GM18868 (cell line): Measurements from ENCODE around the gene SPATS2.

Experiments used
- ATAC-seq: cut with Tn5 transposase; IDR thresholded peaks from one replicate; pipeline ENCODE4 v1.9.1; 2021; ENCODE audit warnings: mild to moderate bottlenecking, moderate library complexity; ENCODE audit not compliant: unreplicated experiment

The SPATS2 gene

GRCh38 chr12:49335955-49336644, 31.2 kb upstream of the SPATS2 start:
- no peak for ATAC-seq

GRCh38 chr12:49336645-49337584, 30.3 kb upstream of the SPATS2 start, which contains the start of gene C1QL4:
TSS of gene C1QL4 (minus strand) at chr12:49337188. CDS start at chr12:49336477, 711 bp downstream.
- peak; percentile 79 for ATAC-seq

DNA sequence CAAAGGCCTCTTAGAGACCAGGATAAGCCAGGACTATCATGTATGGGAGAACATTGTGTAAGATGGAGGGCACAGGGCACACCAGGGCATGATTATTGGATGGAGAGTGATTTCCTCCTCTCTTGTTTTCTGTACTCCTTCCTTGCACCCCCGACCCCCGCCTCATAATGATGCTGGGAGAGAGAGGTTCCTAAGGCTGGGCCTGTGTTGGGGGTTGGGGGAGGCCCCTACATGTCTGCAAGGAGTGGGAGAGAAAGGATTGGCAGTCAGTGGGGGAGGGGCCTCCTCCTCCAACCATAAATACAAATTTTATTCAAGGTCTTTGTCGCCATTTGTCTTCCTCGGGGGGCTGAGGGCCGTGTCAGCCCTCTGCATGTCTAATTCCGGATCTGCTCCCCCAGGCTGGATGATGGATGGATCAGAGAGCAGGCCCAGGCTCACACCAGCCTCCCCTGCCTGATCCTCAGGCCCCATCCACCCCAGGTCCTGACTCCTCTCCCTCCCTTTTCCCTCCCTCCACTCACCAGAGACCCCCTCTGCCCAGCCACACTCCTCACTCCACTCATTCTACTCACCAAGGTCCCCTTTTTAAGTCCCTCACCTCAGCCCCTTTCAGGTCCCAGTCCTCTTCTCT, 28.3 kb upstream of the SPATS2 start:
- ATAC-seq = no peak

- ATAC-seq = no peak
Measured at GRCh38 chr12:49339464-49339861, 27.8 kb upstream of the SPATS2 start.

- no peak for ATAC-seq
Measured at GRCh38 chr12:49340095-49340870, 27.0 kb upstream of the SPATS2 start.

DNA sequence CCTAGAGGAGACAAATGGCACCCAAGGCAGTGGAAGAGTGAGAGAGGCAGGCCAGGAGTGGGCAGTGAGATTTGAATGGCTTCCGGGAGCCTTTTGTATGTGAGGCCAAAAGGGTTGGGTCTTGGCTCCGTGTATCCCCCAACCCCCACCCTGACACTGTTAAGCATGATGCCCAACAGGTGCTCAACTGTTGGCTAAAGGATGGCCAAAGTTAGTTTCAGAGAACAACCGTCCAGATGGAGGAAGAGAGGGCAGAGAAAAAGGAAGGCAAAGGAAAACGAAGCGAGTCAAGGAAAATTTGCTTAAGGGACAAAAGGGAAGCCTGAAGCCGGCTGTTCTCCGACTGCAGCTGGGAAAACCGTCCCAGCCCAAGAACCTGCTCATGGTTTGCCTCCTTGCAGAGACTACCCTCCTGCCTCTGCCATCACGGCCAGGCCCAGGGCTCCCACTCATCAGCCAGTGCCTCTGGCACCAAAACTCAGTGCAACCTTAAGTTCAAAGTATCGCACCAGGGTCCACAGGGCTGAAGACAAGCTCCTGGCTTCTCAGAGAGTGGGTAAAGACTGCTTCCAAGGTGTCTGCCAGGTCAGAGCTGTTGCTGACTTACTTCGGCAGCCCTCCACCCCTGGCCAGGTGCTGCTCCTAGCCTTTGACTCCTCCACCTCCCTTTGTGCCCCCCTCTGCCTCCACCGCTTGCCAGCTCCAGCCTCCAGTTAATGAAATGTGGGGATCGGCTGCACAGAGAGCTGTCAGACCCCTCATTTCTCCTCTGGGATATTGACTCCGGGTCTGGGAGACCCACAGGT, 26.1 kb upstream of the SPATS2 start:
- ATAC-seq = no peak

DNA sequence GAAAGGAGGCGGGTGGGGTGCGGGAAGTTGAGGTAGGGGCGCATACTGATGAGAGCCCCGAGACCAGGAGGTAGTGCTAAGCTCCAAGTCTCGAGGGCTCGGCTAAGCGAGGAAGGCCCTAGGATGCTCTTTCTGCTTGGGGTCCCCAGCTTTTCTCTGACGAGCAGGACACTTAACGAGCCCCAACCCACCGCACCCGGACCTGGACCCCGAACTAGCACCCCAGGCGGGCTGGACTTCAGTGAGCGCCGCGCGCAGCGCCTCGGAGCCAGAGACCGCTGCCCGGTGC, 25.5 kb upstream of the SPATS2 start:
- ATAC-seq = no peak

DNA sequence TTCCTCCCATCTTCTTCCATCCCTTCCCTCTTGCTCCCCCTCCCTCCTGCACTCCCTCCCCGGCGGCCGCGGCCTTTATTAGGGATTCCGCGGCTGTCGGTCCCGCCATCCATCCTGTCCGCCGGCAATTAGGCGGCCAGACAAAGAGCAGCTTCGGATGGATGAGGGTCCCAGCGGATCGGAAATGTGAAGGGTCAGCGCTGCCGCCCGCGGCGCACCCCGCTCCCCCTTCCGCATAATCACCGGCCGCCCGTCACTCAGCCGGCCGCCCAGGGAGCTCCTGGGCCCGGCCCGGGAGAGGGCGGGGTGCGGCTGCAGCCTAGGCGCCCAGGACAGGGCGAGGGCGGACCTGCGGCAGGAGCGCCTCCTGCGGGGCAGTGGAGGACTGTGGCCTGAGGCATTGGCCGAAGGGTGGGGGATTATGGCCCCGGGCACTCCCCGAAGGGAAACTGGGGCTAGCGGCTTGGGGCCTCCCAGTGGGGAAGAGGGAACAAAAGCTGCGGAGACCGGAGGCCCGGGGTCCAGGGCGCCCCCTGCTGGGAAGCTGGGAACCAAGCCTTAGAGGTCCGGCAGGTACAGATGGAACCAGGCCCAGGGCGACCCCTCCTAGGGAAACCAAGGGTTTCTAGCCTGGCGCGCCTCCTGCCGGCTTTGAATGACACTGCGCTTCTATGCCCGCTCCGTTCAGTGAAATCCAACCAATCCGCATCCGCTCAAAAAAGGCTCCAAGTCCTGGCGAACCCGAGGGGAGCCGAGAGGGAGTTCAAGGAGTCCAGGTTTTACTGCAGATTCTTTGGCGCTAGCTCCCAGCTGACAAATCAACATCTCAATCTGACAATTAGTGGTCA, 25.0 kb upstream of the SPATS2 start:
- ATAC-seq = peak; percentile 72

GRCh38 chr12:49342914-49343731, 24.1 kb upstream of the SPATS2 start:
- no peak for ATAC-seq

GRCh38 chr12:49344486-49345050, 22.7 kb upstream of the SPATS2 start:
- ATAC-seq = no peak

DNA sequence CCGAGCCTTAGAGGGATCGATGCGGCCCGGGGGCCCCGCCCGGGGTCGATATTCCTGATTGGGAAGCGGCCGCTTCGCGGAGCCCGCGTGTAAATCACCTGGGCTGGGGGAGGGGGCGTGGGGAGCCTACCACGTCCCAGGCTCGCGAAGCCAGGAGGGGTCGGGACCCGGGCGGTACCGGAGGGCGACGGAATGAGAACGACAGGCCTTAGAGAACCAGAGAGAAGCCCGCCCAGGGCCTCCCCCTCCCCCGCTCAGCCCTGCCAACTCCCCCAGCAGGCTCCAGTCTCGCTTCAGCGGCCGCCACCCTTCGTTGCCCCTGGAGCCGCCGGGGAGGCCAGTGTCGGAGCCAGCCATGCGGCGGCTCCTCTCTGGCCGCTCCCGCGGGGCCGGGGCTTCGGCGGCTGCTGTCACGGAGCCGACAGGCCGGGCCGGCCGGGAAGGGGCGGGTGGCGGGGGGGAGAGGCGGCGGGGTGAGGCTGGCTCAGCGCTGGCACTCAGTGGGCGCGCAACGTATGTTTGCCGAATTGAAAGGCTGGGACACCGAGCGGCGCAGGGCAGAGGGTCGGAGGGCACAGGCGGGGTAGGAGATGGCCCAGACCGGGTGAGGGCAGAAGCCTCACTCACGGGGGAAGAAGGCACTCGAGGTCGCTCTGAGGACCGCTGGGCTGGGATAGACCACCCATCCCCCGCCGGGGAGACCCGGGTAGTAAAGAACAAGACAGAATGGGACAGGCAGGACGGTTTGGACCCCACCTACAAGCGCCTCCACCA, 22.0 kb upstream of the SPATS2 start:
- peak; percentile 53 for ATAC-seq

DNA sequence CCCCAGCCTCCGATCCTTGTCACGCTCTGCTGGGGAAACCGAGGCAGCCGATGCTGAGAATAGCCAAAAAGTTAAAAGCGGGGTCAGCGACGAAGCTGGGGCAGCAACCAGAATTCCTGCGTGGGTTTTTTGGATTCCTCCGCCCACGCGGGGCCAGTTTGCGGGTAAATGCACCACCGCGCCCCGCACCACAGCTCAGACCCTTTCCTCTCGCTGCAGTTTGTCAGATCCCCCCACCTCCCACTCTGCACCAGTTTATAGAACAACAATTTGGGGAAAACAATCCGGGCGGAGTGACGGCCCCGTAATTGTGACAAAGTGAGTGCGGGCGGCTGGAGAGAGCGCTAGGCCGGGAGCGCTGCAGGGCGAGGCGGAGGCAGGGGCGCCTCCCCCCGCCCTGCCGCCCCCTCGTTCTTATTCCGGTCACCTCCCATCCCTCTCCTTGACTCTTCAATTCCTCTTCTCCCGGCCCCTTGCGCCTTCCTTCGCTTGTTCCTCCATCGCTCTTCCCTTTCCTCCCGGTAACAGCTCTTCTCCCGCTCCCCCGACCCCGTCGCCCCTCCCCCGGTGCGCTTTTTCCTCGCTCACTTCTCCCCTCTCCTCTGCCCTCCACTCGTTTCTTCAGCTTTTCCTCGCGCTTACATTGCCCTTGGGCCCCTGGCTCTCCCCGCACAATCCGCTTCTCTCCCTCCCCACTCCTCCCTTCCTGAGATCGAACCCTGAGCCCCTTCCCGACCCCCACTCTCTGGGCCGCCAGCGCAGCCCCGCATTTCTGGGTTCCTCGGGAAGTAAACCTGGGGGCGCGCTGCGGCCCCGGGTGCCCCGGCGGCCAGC, 21.2 kb upstream of the SPATS2 start:
- ATAC-seq = no peak

DNA sequence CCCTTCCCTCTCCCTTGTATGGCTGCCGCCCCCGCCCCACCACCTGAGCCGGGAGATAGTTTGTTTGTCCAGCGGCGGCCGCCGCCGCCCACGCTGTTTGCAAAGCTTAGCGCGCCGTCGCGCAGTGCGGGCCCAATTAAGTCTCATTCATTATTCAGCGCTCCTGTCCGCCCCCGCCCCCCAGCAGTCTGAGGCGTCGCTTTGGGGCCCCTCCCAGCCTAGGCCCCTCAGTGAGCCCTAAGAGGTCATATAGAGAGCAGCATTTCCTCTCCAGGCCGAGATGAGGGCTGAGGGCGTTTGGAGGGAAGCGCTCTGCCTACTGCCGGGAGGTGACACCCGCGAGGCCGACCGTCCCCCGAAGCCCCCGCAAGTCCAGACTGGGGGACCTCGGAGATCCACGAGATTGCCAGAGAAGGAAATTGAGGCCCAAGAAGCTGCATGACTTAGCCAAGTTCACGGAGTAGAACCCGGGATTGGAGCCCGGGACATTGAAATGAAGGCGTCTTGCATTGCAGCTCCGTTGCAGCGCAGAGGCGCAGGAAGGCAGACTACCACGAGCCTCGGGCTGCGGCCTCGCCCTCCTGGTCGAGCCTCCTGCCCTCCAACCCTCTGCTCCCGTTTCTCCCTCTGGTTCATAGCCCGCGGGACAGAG, 20.5 kb upstream of the SPATS2 start, which contains the start of gene DNAJC22:
DNAJC22 (plus strand) TSS at position 230 of the 652 bp plus-strand sequence. CDS start 1,985 bp downstream, outside the sequence.
- no peak for ATAC-seq

GRCh38 chr12:49347311-49348193, 19.7 kb upstream of the SPATS2 start:
- ATAC-seq = peak; percentile 63

- no peak for ATAC-seq
Measured at GRCh38 chr12:49348781-49349180, 18.5 kb upstream of the SPATS2 start.
